ENCODE measurements around the gene LIN28B.
"Not testable (repeated sequence)": the region's sequence is repeated elsewhere in the genome, so short reads cannot be mapped to it uniquely, and the experiment has no call there.

The LIN28B gene

GRCh38 chr6:104956731-104957294 is at the start of gene LIN28B:
TSS of gene LIN28B (plus strand) at chr6:104957107. CDS start at chr6:104957251, 144 bp downstream.
- no peak for DNase-seq (ENCODE audit: low read depth)

GRCh38 chr6:104908031-104908887 is 48.6 kb upstream of the LIN28B start:
- DNase-seq (ENCODE audit: low read depth), result no peak

- DNase-seq (ENCODE audit: low read depth), result no peak
These were observed 47.9 kb upstream of the LIN28B start for GRCh38 chr6:104908888-104909525.

- DNase-seq (ENCODE audit: low read depth), result no peak
These were observed 35.0 kb upstream of the LIN28B start for GRCh38 chr6:104921896-104922295.

- DNase-seq (ENCODE audit: low read depth), result no peak
These were observed 28.8 kb upstream of the LIN28B start for GRCh38 chr6:104928141-104928540.

- no peak for DNase-seq (ENCODE audit: low read depth)
These were observed 27.6 kb upstream of the LIN28B start for GRCh38 chr6:104929353-104929752.

- DNase-seq (ENCODE audit: low read depth), result no peak
These were observed 26.0 kb upstream of the LIN28B start for GRCh38 chr6:104930939-104931338.

GRCh38 chr6:104936766-104937535 is 20.0 kb upstream of the LIN28B start:
- no peak for DNase-seq (ENCODE audit: low read depth)

GRCh38 chr6:104940238-104940892 is 16.5 kb upstream of the LIN28B start:
- DNase-seq (ENCODE audit: low read depth), result no peak

GRCh38 chr6:104940893-104941728 is 15.8 kb upstream of the LIN28B start:
- peak; percentile 4 for DNase-seq (ENCODE audit: low read depth)

- no peak for DNase-seq (ENCODE audit: low read depth)
These were observed 15.2 kb upstream of the LIN28B start for GRCh38 chr6:104941729-104942091.

- no peak for DNase-seq (ENCODE audit: low read depth)
These were observed 13.1 kb upstream of the LIN28B start for GRCh38 chr6:104943781-104944180.

GRCh38 chr6:104949206-104949605 is 7.7 kb upstream of the LIN28B start:
- DNase-seq (ENCODE audit: low read depth), result no peak

- DNase-seq (ENCODE audit: low read depth), result no peak
These were observed 5.2 kb upstream of the LIN28B start for GRCh38 chr6:104951677-104952076.

GRCh38 chr6:104952911-104953399 is 4.0 kb upstream of the LIN28B start:
- DNase-seq (ENCODE audit: low read depth), result no peak

- DNase-seq (ENCODE audit: low read depth), result not testable (repeated sequence)
These were observed 3.3 kb upstream of the LIN28B start for GRCh38 chr6:104953400-104954189.

GRCh38 chr6:104954190-104954797 is 2.6 kb upstream of the LIN28B start:
- DNase-seq (ENCODE audit: low read depth), result no peak

GRCh38 chr6:104955491-104955890 is 1.4 kb upstream of the LIN28B start:
- DNase-seq (ENCODE audit: low read depth), result no peak

- no peak for DNase-seq (ENCODE audit: low read depth)
These were observed 778 bp upstream of the LIN28B start for GRCh38 chr6:104955927-104956730.
